Central memory CD4-positive, alpha-beta T cell (primary cell): Measurements from ENCODE around the gene TBX21.

Experiments used
- DNase-seq: peaks from one replicate; pipeline ENCODE4 v3.0.0; 2022

Gene TBX21

DNA sequence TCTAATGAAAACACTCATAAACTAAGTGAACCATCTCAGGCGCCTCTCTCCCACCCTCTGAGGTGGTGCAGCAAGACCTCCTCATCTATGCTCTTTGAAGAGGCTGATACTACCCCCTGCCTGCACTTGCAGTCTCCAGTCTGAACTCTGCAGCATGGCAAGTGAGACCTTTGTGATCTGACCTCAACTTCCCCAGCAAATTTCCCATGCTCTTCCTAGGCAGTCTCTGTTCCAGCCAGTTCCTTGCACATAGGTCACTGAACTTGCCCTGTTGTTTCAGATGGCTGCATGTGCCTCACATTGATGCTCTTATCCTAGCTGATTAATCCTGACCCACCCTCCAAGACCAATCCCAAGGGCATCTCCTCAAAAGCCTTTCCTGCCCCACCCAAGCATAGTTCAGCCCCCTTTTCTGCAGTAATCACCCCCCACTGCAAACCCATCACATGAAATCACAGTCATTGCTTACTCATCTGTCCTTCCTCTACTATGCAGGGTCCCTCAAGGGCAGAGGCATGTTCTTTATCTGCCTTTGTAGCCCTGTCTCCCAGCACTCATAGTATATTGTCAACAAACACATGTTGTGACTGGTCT lies 42.0 kb downstream of the TBX21 start:
- DNase-seq: no peak

DNA sequence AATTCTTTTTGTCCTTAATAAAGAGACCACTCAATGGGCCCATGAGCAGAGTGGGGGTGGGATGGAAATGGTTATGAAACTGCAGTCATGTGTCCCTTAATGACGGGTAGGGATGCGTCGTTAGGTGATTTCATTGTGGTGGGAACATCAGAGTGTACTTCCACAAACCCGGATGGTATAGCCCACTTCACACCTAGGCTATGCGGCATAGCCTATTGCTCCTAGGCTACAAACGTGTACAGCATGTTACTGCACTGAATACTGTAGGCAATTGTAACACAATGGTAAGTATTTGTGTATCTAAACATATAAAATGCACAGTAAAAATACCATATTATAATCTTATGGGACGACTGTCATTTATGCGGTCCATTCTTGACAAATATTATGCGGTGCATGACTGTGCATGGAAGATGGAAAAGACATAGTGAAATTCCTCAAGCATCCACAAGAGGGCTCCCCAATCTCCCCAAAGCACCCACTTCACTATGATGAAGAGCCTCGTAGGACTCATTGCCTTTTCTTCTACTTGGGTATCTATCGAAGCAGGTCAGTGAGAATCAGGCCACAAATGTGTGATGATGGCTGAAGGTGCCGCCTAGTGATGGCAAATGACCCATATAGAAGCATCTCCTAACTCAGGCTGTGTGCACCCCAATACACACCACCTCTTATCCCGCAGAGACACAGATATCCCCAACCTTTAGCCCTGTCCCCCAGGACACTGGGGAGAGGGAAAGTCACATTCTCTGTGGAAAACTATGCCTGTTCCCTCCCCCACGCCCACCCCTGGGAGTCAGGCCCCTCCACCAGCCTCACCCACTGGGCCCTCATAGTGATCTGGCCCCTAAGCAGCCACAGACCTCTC lies 43.5 kb downstream of the TBX21 start:
- peak; percentile 40 for DNase-seq

DNA sequence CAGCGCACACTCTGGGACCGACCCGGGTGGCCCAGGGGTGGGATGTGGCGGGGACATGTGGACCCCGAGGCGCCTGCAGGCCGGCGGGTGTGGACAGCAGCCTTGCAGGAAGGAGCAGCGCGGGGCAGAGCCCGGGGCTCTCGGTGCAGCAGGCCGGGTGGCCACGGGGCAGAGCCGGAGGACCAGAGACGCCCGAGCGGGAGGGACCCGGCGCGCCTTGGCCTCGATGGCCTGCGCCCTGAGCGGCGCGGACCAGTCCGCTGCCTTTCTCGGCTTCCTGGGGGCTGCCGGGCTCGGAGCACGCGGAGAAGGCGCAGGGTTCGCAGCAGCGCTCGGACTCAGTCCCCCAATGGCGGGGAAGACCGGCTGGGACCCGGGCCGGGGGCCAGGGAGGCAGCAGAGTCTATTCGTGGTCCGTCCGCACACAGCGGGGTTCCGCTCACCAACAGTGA lies 45.2 kb downstream of the TBX21 start:
- DNase-seq: no peak

DNA sequence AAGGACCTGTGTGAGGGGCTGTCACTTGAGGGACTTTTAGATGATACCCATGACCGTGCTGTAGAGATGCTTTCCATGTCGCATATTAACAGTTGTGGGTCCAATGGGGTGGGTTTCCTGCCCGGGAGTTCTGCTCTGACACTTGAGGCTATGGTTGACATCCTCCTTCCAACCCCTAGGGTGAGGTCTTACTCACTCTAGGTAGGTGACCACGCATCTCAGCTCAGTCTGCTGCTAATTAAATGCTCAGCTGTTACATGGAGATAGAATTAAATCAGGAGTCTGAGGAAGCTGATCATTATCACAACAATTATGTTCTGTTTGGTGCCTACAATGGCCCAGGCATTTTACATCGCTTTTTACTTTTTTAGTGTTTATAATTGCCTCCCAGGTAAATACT lies 48.4 kb downstream of the TBX21 start:
- DNase-seq: no peak

DNA sequence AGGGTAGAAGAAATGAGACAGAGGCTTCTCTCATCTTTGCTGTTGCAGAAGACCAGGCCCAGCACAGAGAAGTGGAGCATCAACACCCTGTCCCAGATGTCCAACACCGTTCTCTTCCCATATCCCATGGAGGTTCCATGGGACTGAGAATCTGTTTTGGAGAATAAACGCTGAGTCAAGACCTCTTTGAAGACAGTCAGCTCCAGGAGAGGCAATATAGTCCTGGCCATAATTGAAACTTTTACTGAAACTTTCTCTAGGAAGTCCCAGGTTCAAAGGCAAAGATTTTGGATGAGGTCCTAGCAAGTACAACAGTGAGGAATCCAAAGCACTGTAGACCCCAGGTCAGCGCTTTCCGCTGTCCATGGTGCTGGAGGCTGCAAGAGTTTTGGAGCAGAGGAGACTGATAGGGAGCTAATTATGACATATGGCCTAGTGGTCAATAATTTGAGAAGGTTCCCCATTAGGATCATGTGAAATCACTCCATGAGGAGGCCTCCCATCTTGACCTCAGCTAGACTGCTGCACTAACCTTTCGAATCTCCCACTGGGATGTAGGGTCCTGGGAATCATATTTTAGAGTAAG lies 52.6 kb downstream of the TBX21 start:
- no peak for DNase-seq

DNA sequence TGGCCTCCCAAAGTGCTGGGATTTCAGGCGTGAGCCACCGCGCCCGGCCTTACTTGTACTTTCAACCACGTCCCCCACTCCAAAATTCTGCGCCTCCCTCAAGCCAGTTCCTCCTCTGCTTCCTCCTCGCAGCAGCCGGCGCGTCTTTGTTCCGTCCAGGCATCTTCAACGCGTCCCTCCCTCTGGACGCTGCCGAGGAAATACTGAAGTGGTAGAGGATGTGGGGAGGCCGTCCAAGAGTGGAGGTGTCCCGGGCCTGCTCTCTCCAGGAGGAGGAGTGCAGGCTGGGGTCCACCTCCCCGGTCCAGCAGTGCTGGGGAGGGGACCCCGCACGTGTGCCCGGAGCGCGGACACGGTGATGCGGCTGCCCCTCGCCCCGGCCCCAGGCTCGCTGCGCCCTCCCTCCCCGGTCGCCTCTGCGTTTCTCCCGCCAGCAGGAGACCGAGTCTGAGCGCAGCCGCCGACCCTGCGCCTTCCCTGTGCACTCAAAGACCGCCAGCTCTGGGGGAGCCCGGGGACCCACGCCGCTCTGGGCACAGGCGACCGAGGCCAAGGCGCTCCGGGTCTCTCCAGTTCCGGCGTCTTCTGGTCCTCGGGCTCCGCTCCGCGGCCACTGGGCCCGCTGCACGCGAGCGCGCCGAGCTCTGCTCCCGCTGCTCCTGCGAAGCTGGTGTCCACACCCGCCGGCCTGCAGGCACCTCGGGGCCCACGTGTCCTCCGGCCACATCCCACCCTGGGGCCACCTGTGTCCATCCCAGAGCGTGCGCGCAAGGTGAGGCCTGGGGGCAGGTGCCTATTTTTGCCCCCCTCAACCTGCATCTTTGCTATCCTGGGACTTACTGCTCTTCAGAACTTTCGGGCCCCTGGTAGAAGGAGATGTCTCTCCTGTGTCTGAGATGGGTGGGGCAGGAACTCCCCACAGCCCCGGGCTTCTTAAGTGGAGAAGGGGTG lies 56.9 kb downstream of the TBX21 start:
- DNase-seq: peak; percentile 24

DNA sequence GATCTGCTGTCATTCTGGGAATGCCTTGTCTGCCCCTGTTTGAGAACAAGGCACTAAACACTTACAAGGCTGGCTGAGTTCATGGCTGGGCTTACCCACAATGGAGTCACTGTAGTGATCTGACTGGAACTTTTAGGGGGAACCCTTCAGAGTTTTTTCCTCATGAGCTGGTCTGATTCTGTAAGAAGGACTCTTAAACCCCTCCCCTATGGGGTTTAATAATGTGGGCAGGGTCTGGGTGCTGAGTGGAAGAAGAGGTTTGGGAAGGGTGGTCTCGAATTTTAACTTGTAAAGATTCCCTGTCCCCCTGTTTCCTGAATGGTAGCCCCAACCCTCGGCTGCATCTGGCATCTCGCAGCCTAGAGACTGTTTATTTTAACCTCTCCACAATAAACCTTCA lies 58.0 kb downstream of the TBX21 start:
- DNase-seq: no peak

DNA sequence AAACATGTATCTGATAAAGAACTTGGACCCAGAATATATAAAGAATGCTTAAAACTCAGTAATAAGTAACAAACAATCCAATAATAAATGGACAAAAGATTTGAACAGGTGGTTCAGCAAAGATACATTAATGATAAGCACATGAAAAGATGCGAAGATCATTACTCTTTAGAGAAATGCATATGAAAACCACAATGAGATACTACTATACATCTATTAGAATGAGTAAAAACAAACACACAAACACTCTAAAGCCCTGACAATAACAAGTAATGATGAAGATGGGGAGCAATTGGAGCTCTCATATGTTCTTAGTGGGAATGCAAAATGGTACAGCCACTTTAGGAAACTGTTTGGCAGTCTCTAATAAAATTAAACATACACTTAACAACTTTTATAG lies 59.4 kb downstream of the TBX21 start:
- DNase-seq: no peak

DNA sequence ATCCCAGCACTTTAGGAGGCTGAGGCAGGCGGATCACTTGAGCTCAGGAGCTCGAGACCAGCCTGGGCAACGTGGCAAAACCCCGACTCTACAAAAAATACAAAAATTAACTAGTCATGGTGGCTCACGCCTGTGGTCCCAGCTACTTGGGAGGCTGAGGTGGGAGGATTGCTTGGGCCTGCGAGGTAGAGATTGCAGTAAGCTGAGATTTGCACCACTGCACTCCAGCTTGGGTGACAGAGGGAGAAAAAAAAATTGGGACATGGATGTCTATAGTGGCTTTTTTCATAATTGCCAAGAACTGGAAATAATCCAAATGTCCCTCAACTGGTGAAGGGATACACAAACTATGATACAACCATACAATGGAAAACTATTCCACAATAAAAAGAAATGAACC lies 59.9 kb downstream of the TBX21 start:
- DNase-seq: no peak
